NCI-H1436 treated with DMSO at 0.1 percent for 48 hours (cell line): Measurements from ENCODE around the gene PRKCD.
A peak's percentile ranks its signal among the peaks of the same experiment; 100 is the strongest.

Experiments
- DNase-seq: peaks from one replicate; lab custom pipeline; 2025; lab: John Stamatoyannopoulos, UW

The PRKCD gene

GRCh38 chr3:53160660-53161449 lies at the start of gene PRKCD:
Gene PRKCD, plus strand, starts transcription at chr3:53161209. Its CDS starts 17,214 bp downstream, at chr3:53178423.
- peak; percentile 1 for DNase-seq

- DNase-seq: no peak
Observed at GRCh38 chr3:53111822-53112221, 49.2 kb upstream of the PRKCD start.

GRCh38 chr3:53113293-53114010 lies 47.6 kb upstream of the PRKCD start:
- DNase-seq: no peak

GRCh38 chr3:53114011-53114400 lies 47.0 kb upstream of the PRKCD start:
- DNase-seq: no peak

- no peak for DNase-seq
Observed at GRCh38 chr3:53114412-53115074, 46.5 kb upstream of the PRKCD start.

- DNase-seq: no peak
Observed at GRCh38 chr3:53116956-53117355, 44.1 kb upstream of the PRKCD start.

GRCh38 chr3:53120336-53120735 lies 40.7 kb upstream of the PRKCD start:
- DNase-seq: no peak

GRCh38 chr3:53122255-53122932 lies 38.6 kb upstream of the PRKCD start:
- DNase-seq: no peak

- DNase-seq: no peak
Observed at GRCh38 chr3:53122933-53123305, 38.1 kb upstream of the PRKCD start.

GRCh38 chr3:53123510-53123909 lies 37.5 kb upstream of the PRKCD start:
- no peak for DNase-seq

GRCh38 chr3:53123953-53124352 lies 37.1 kb upstream of the PRKCD start:
- DNase-seq: no peak

GRCh38 chr3:53126601-53127000 lies 34.4 kb upstream of the PRKCD start:
- no peak for DNase-seq

GRCh38 chr3:53129344-53129743 lies 31.7 kb upstream of the PRKCD start:
- no peak for DNase-seq

GRCh38 chr3:53130179-53131061 lies 30.6 kb upstream of the PRKCD start, which contains the start of gene RFT1:
Gene RFT1, minus strand, starts transcription at chr3:53130435. Its CDS starts 35 bp downstream, at chr3:53130400.
- DNase-seq: peak; percentile 9

- DNase-seq: no peak
Observed at GRCh38 chr3:53131096-53131495, 29.9 kb upstream of the PRKCD start.

- no peak for DNase-seq
Observed at GRCh38 chr3:53132347-53132746, 28.7 kb upstream of the PRKCD start.

GRCh38 chr3:53134631-53135232 lies 26.3 kb upstream of the PRKCD start:
- DNase-seq: no peak

GRCh38 chr3:53137221-53137620 lies 23.8 kb upstream of the PRKCD start:
- no peak for DNase-seq

- no peak for DNase-seq
Observed at GRCh38 chr3:53137835-53138446, 23.1 kb upstream of the PRKCD start.
